IMR-90 (cell line): ENCODE data around the gene ABTB2.

Experiments
- MAFK ChIP-seq: IDR thresholded peaks from 2 replicates; pipeline ENCODE4 v1.6.1; 2012; ENCODE audit warnings: low read depth, low read length, improper control_type of control experiment
- MXI1 ChIP-seq: IDR thresholded peaks from 2 replicates; pipeline ENCODE4 v1.6.1; 2012; ENCODE audit warnings: low read depth, mild to moderate bottlenecking, low read length, moderate library complexity, borderline replicate concordance
- POLR2A ChIP-seq: IDR thresholded peaks from 2 replicates; pipeline ENCODE4 v1.6.1; 2012; ENCODE audit warnings: mild to moderate bottlenecking, low read depth, low read length
- SMC3 ChIP-seq: fragments of 150-350 bp; IDR thresholded peaks from 2 replicates; pipeline ENCODE4 v1.6.1; 2016; ENCODE audit warnings: low read depth, mild to moderate bottlenecking, antibody characterized with exemption, low read length, moderate library complexity
- TF ChIP-seq, protein P1 (sequence below): conservative IDR thresholded peaks from 2 replicates; pipeline ENCODE4 v1.5.1; 2012; ENCODE audit warnings: mild to moderate bottlenecking, low read depth, low read length, improper control_type of control experiment

DNA sequence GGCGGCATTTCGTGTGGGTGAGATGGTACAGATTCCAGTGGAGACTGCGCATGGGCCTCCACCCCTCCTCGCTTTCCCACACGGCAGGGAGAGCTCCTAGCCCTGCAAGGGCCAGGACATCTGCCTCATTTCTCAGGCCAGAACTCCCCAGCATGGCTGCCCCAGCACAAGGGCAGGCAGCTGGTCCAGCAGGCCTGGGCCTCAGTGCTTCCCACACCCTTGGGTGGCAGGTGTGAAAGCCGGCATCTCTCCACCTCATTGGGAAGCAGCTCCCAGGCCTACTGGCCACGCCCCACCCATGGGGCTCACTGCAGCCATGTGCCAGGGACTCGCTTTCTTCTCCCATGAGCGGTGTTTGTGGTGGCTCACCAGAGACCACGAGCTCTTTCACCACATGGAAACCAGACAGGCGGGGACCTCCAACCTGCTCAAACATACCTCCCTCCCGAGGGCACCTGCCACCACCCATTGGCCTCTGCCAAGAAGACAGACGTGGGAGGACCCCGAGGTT, 173.2 kb downstream of the ABTB2 start:
- TF ChIP-seq, protein P1, sequence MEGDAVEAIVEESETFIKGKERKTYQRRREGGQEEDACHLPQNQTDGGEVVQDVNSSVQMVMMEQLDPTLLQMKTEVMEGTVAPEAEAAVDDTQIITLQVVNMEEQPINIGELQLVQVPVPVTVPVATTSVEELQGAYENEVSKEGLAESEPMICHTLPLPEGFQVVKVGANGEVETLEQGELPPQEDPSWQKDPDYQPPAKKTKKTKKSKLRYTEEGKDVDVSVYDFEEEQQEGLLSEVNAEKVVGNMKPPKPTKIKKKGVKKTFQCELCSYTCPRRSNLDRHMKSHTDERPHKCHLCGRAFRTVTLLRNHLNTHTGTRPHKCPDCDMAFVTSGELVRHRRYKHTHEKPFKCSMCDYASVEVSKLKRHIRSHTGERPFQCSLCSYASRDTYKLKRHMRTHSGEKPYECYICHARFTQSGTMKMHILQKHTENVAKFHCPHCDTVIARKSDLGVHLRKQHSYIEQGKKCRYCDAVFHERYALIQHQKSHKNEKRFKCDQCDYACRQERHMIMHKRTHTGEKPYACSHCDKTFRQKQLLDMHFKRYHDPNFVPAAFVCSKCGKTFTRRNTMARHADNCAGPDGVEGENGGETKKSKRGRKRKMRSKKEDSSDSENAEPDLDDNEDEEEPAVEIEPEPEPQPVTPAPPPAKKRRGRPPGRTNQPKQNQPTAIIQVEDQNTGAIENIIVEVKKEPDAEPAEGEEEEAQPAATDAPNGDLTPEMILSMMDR: no peak
- no peak for TF ChIP-seq MAFK
- no peak for TF ChIP-seq POLR2A
- no peak for TF ChIP-seq SMC3
- TF ChIP-seq MXI1: no peak
